Activated CD4-positive, alpha-beta T cell treated with anti-CD3 and anti-CD28 coated beads for 1 hour (primary cell): ENCODE measurements around the gene ERICH6.

Experiments
- DNase-seq: peaks from one replicate; pipeline ENCODE4 v3.0.0-alpha.2; 2020

Gene ERICH6

DNA sequence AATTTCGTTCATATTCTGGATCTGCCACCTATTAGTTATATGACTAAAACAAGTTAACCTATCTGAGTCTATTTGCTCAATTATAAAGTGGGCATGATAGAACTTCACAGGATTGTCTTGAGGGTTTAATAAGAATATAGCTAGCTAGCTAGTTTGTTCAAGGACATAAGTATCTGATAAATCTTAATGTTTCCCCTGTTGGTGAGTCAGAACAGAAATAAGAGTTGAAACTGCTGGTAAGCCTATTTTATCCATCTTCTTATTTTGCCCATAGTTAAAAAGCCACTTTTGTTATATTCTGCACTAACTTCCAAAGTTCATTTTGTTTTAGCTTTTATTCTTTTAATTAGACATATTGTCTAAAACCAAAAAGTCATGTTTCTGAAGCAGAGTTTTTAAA lies 91.2 kb downstream of the ERICH6 start:
- no peak for DNase-seq

GRCh38 chr3:150611666-150612065 lies 92.1 kb downstream of the ERICH6 start:
- no peak for DNase-seq

DNA sequence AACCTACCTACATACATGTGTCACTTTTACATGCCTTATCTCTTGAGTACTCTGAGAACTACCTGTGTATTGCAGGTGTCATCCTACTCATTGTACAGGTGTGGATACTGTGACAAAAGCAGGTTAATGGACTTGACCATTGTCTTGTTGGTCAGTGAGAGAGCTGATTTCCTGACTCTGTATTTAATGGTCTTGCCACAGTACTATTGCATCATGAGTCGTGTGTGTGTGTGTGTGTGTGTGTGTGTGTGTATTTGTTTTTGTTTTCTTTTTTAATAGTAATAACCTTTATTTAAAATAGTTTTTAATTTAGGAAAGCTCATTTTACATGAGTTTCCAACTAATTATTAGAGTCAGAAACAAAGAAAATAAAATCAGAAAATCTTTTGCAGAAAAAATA lies 92.9 kb downstream of the ERICH6 start:
- DNase-seq: no peak

- DNase-seq: no peak
Observed at GRCh38 chr3:150609988-150610387, 93.7 kb downstream of the ERICH6 start.
